ENCODE data around the gene MSL3B.
A peak's percentile ranks its signal among the peaks of the same experiment; 100 is the strongest.

MSL3B gene

GRCh38 chr2:233845301-233846060, 22.7 kb downstream of the MSL3B start:
- Mint-ChIP-seq H3K4me1 (no peaks in the 10 kb centered on the region), H3K36me3 (no peaks in the 10 kb centered on the region), H3K27me3 (no peaks in the 10 kb centered on the region), H3K9me3 (no peaks in the 10 kb centered on the region), H3K4me3 (no peak overlapping the region), H3K27ac (no peak overlapping the region)

- H3K36me3 Mint-ChIP-seq, result no peaks in the 10 kb centered on the region
- no peak overlapping the region for H3K4me3 Mint-ChIP-seq
Observed at GRCh38 chr2:233844836-233845235, 23.4 kb downstream of the MSL3B start.

GRCh38 chr2:233844064-233844807, 23.9 kb downstream of the MSL3B start:
- H3K36me3 Mint-ChIP-seq, result no peaks in the 10 kb centered on the region

More at GRCh38 chr2:233844836-233845235, 23.4 kb downstream of the MSL3B start:
- Mint-ChIP-seq H3K4me1 (no peaks in the 10 kb centered on the region), H3K27ac (no peak overlapping the region), H3K27me3 (no peaks in the 10 kb centered on the region), H3K9me3 (no peaks in the 10 kb centered on the region)

GRCh38 chr2:233841183-233841582, 27.0 kb downstream of the MSL3B start:
- no peaks in the 10 kb centered on the region for H3K4me1 Mint-ChIP-seq
- H3K9me3 Mint-ChIP-seq, result no peaks in the 10 kb centered on the region
- no peak overlapping the region for H3K4me3 Mint-ChIP-seq
- H3K27ac Mint-ChIP-seq, result peak overlapping the region; percentile 67
- no peaks in the 10 kb centered on the region for H3K27me3 Mint-ChIP-seq
- H3K36me3 Mint-ChIP-seq, result no peaks in the 10 kb centered on the region

More at GRCh38 chr2:233844064-233844807, 23.9 kb downstream of the MSL3B start:
- no peaks in the 10 kb centered on the region for H3K4me1 Mint-ChIP-seq
- no peak overlapping the region for H3K27ac Mint-ChIP-seq
- no peaks in the 10 kb centered on the region for H3K9me3 Mint-ChIP-seq
- H3K4me3 Mint-ChIP-seq, result no peak overlapping the region
- H3K27me3 Mint-ChIP-seq, result no peaks in the 10 kb centered on the region

GRCh38 chr2:233840520-233840919, 27.7 kb downstream of the MSL3B start:
- H3K27ac Mint-ChIP-seq, result no peak overlapping the region
- H3K4me3 Mint-ChIP-seq, result no peak overlapping the region
- H3K36me3 Mint-ChIP-seq, result no peaks in the 10 kb centered on the region
- no peaks in the 10 kb centered on the region for H3K27me3 Mint-ChIP-seq
- no peaks in the 10 kb centered on the region for H3K4me1 Mint-ChIP-seq
- H3K9me3 Mint-ChIP-seq, result no peaks in the 10 kb centered on the region

- no peak overlapping the region for H3K27ac Mint-ChIP-seq
- no peaks in the 10 kb centered on the region for H3K27me3 Mint-ChIP-seq
Observed at GRCh38 chr2:233839447-233839820, 28.8 kb downstream of the MSL3B start.

GRCh38 chr2:233838726-233839446, 29.3 kb downstream of the MSL3B start:
- no peak overlapping the region for H3K27ac Mint-ChIP-seq
- no peak overlapping the region for H3K4me3 Mint-ChIP-seq
- no peaks in the 10 kb centered on the region for H3K36me3 Mint-ChIP-seq
- no peaks in the 10 kb centered on the region for H3K9me3 Mint-ChIP-seq
- no peaks in the 10 kb centered on the region for H3K27me3 Mint-ChIP-seq
- H3K4me1 Mint-ChIP-seq, result no peaks in the 10 kb centered on the region

More at GRCh38 chr2:233839447-233839820, 28.8 kb downstream of the MSL3B start:
- Mint-ChIP-seq H3K36me3 (no peaks in the 10 kb centered on the region), H3K9me3 (no peaks in the 10 kb centered on the region), H3K4me1 (no peaks in the 10 kb centered on the region), H3K4me3 (no peak overlapping the region)

- Mint-ChIP-seq H3K36me3 (no peaks in the 10 kb centered on the region), H3K4me3 (no peak overlapping the region), H3K9me3 (no peaks in the 10 kb centered on the region), H3K27ac (no peak overlapping the region), H3K4me1 (no peaks in the 10 kb centered on the region), H3K27me3 (no peaks in the 10 kb centered on the region)
Observed at GRCh38 chr2:233838251-233838650, 29.9 kb downstream of the MSL3B start.

- H3K27me3 Mint-ChIP-seq, result no peaks in the 10 kb centered on the region
- no peaks in the 10 kb centered on the region for H3K36me3 Mint-ChIP-seq
- H3K4me3 Mint-ChIP-seq, result no peak overlapping the region
- H3K4me1 Mint-ChIP-seq, result no peaks in the 10 kb centered on the region
- no peak overlapping the region for H3K27ac Mint-ChIP-seq
- no peaks in the 10 kb centered on the region for H3K9me3 Mint-ChIP-seq
Observed at GRCh38 chr2:233837694-233838229, 30.4 kb downstream of the MSL3B start.

GRCh38 chr2:233836359-233836758, 31.8 kb downstream of the MSL3B start:
- Mint-ChIP-seq H3K4me1 (no peaks in the 10 kb centered on the region), H3K27me3 (no peaks in the 10 kb centered on the region), H3K36me3 (no peaks in the 10 kb centered on the region), H3K27ac (no peak overlapping the region), H3K4me3 (no peak overlapping the region), H3K9me3 (no peaks in the 10 kb centered on the region)

GRCh38 chr2:233835230-233836186, 32.7 kb downstream of the MSL3B start:
- no peaks in the 10 kb centered on the region for H3K4me1 Mint-ChIP-seq
- H3K27ac Mint-ChIP-seq, result no peak overlapping the region
- no peaks in the 10 kb centered on the region for H3K27me3 Mint-ChIP-seq
- no peaks in the 10 kb centered on the region for H3K36me3 Mint-ChIP-seq
- no peaks in the 10 kb centered on the region for H3K9me3 Mint-ChIP-seq
- no peak overlapping the region for H3K4me3 Mint-ChIP-seq

GRCh38 chr2:233833345-233833744, 34.8 kb downstream of the MSL3B start:
- no peaks in the 10 kb centered on the region for H3K4me1 Mint-ChIP-seq
- no peaks in the 10 kb centered on the region for H3K9me3 Mint-ChIP-seq
- no peaks in the 10 kb centered on the region for H3K27me3 Mint-ChIP-seq
- no peaks in the 10 kb centered on the region for H3K36me3 Mint-ChIP-seq
- H3K4me3 Mint-ChIP-seq, result no peak overlapping the region
- H3K27ac Mint-ChIP-seq, result no peak overlapping the region

- Mint-ChIP-seq H3K9me3 (no peaks in the 10 kb centered on the region), H3K4me1 (no peaks in the 10 kb centered on the region), H3K27ac (no peak overlapping the region), H3K36me3 (no peaks in the 10 kb centered on the region), H3K4me3 (no peak overlapping the region), H3K27me3 (no peaks in the 10 kb centered on the region)
Observed at GRCh38 chr2:233832869-233833311, 35.3 kb downstream of the MSL3B start.

- Mint-ChIP-seq H3K9me3 (no peaks in the 10 kb centered on the region), H3K36me3 (no peaks in the 10 kb centered on the region), H3K27me3 (no peaks in the 10 kb centered on the region), H3K4me3 (no peak overlapping the region), H3K4me1 (no peaks in the 10 kb centered on the region), H3K27ac (no peak overlapping the region)
Observed at GRCh38 chr2:233832414-233832813, 35.8 kb downstream of the MSL3B start.

GRCh38 chr2:233831861-233832260, 36.3 kb downstream of the MSL3B start:
- H3K4me3 Mint-ChIP-seq, result no peak overlapping the region
- H3K9me3 Mint-ChIP-seq, result no peaks in the 10 kb centered on the region
- H3K4me1 Mint-ChIP-seq, result no peaks in the 10 kb centered on the region

More at GRCh38 chr2:233831861-233832260, 36.3 kb downstream of the MSL3B start:
- no peaks in the 10 kb centered on the region for H3K27me3 Mint-ChIP-seq
- no peaks in the 10 kb centered on the region for H3K36me3 Mint-ChIP-seq
- no peak overlapping the region for H3K27ac Mint-ChIP-seq

All from activated naive CD4-positive, alpha-beta T cell treated with anti-CD3 and anti-CD28 coated beads, Interleukin-2, amount 50 U/mL, for 24 hours (primary cell).